Astrocyte of the hippocampus (primary cell): ENCODE data around the gene SEMA6B.
"Not testable (repeated sequence)": the region's sequence is repeated elsewhere in the genome, so short reads cannot be mapped to it uniquely, and the experiment has no call there.

Experiments
- DNase-seq: peaks from one replicate; pipeline ENCODE4 v3.0.0; 2011; ENCODE audit warnings: low read depth, low spot score

SEMA6B gene, protein sequence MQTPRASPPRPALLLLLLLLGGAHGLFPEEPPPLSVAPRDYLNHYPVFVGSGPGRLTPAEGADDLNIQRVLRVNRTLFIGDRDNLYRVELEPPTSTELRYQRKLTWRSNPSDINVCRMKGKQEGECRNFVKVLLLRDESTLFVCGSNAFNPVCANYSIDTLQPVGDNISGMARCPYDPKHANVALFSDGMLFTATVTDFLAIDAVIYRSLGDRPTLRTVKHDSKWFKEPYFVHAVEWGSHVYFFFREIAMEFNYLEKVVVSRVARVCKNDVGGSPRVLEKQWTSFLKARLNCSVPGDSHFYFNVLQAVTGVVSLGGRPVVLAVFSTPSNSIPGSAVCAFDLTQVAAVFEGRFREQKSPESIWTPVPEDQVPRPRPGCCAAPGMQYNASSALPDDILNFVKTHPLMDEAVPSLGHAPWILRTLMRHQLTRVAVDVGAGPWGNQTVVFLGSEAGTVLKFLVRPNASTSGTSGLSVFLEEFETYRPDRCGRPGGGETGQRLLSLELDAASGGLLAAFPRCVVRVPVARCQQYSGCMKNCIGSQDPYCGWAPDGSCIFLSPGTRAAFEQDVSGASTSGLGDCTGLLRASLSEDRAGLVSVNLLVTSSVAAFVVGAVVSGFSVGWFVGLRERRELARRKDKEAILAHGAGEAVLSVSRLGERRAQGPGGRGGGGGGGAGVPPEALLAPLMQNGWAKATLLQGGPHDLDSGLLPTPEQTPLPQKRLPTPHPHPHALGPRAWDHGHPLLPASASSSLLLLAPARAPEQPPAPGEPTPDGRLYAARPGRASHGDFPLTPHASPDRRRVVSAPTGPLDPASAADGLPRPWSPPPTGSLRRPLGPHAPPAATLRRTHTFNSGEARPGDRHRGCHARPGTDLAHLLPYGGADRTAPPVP

DNA sequence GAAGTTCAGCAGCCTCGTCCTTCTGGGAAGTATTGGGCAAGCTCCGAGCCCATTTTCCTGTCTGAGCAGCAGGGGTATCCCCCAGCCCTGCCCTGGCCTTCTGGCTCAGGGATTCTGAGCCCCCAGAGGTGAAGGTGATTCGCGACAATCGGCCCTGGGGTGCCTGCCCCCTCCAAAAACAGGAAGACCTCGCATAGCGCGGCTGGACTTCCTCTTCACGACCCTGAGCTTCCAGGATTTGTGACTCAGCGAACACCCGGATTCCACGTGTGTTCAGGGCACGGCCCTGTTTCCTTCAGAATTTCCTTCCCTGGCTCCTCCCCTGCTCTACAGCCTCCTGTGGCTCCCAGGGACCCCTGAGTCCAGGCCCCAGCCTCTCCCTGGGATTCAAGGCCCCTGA is at the start of gene SEMA6B:
Gene SEMA6B (minus strand): TSS at position 116 of the 400 bp plus-strand sequence. CDS start 1,227 bp downstream, outside the sequence.
- no peak for DNase-seq

DNA sequence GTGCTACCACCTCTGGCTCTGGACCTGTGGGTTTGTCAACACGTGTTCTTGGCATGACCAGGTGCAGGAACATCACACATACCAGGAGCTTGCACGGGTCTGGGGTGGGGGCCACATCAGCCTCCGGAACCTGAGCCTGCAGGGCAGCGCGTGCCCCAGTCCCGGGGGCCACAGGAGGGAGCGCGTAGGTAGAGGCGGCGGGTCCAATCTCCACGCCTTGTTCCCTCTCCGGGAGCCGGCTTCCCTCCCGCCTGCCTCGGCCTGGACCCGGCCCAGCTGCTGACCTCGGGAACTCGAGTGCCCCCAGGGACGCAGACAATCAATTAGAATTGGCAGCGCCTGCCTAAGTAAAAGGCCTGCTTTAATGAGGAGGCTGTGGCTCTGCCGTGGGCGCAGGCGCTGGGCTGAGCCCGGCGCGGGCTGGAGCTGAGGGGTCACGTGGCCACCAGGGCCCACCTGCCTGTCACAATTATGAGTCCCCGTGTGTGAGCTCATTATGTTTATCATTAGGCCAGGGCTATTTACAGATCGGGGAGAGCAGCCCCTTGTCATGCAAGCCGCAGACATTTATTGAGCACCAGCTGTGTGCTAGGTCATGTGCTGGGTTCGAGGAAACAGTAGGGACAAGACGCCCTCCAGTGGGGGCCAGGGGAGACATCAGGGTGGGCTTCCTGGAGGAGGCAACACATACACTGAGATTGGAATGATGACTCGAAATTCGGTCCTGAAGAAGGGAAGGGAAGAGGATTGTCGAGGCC is 47.6 kb upstream of the SEMA6B start:
- peak; percentile 57 for DNase-seq

DNA sequence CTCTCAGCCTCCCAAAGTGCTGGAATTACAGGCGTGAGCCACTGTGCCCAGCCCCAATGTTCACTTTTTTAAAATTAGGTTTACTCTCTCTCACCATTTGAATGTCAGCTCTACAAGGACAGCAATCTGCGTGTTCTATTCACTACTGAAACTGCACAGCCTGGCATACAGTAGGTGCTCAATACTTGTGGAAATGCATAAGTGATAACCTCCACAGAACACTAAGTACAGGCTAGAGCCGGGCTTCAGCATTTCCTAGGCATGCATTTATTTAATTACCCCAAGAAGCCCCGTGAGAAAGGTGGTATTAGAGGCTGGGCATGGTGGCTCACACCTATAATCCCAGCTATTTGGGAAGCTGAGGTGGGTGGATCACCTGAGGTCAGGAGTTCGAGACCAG is 46.7 kb upstream of the SEMA6B start:
- DNase-seq = no peak

DNA sequence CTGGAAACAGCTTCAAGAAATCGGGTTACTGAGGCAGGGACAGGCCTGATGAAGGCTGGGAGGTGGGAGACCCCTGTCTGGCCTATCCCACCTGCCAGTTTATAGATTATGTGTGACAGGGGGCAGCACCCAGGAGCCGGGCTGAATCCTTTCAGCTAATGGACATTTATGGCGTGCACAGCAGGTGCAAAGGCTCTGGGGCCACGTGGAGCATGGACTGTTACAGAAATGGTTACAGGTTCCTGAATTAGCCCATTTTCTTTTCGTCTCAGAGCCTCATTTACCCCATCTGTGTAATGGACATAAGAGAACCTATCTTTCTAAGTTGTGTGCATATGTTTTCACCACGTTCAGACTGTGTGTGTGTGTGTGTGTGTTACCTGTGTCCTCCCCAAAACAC is 45.4 kb upstream of the SEMA6B start:
- DNase-seq = no peak

DNA sequence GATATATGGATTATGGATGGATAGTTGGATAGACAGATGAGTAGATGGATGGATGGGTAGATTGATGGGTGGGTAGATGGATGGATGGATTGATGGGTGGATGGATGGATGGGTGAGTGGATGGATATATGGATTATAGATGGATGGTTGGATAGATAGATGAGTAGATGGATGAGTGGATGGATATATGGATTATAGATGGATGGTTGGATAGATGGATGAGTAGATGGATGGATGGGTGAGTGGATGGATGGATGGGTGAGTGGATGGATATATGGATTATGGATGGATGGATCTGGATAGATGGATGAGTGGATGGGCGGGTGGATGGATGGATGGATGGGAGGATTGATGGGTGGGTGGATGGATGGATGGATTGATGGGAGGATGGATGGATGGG is 43.4 kb upstream of the SEMA6B start:
- DNase-seq = no peak

DNA sequence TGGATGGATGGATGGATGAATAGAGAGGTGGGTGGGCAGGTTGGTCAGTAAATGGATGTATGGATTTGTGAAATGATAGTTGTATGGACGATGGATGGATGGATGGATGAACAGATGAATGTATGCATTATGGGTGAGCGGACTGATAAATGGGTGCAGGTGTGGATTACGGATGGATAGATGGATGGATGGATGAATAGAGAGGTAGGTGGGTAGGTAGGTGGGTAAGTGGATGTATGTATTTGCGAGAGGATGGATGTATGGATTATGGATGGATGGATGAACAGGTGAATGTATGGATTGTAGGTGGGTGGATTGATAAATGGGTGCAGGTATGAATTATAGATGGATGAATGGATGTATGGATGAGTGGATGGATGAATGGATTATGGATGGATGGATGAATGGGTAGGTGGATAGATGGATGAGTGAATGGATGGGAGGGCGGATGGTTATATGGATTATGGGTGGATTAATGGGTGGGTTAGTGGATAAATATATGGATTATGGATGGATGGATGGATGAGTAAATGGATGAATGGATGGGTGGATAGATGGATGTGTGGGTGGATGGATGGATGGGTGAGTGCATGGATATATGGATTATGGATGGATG is 42.8 kb upstream of the SEMA6B start:
- DNase-seq = no peak

DNA sequence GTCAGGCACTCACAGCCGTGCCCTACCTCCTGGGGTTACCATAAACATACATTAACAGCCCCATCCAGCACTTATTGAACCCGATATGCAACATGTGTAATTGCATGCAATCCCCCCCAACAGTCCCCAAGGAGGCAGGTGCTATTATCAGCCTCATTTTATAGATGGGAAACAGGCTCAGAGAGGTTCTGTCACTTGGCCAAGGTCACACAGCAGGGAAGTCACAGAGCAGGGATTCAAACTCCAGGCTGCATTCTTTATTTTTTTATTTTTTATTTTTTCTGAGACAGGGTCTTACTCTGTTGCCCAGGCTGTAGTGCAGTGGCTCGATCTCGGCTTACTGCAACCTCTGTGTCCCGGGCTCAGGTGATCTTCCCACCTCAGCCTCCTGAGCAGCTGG is 41.4 kb upstream of the SEMA6B start:
- no peak for DNase-seq

DNA sequence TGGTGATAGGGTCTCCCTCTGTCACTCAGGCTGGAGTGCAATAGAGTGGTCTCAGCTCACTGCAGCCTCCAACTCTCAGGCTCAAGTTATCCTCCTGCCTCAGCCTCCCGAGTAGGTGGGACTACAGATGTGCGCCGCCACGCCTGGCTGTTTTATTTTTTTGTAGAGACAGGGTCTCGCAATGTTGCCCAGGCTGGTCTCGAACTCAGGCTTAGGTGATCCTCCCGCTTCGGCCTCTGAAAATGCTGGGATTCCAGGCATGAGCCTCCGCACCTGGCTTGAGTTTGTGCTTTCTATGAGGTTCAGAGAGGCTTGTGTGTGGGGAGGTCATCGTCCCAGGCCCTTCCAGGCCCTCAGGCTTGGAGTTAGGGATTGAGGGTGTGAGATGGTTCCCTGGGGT is 40.6 kb upstream of the SEMA6B start:
- no peak for DNase-seq

DNA sequence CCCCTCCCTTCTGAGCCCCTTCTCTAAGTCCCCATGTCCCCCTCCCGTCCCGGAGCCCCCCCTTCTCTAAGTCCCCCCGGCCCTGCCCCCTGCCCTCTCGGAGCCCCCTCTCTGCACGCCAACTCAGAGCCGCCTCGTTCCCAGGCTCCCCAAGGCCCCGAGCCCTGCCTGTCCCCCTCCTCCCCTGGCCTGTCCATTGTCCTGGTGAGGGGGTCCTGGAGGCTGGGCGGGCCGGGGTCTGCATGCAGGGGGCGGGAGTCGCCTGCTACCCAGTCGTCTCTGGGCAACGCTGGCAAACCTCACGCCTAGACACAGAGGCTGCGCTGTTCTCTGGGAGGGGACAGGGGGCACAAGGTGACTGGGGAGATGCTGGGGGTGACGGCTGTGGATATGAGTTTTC is 39.2 kb upstream of the SEMA6B start:
- no peak for DNase-seq

DNA sequence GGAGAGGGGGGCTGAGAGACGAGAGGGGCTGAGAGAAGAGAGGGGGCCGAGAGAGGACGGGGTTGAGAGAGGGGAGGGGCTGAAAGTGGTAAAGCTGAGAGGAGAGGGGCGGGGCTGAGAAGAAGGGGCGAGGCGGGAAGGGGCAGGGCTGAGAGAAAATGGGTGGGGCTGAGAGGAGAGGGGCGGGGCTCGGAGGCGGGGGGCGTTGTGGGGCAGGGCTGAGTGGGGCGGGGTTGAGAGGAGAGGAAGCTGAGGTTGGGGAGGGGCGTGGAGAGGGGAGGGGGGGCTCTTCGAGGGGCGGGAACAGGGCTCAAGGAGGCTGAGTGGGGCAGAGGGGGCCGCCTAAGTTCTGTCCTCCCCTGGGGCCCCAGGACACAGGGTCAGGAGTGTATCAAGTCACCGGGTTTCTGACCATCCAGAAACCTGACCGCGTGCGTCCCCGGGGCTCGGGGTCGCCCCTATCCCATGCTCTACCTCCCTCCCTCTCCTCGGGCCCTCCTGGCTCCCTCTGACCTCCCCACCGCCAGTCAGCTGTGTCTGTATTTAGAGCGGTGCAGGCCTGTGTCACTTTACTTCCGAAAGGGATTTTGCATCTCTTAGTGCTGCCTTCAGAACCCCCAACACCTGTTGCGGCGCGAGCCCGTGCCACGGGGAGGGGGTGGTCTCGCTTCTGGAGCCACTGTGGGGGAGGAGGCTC is 38.6 kb upstream of the SEMA6B start:
- peak; percentile 50 for DNase-seq

DNA sequence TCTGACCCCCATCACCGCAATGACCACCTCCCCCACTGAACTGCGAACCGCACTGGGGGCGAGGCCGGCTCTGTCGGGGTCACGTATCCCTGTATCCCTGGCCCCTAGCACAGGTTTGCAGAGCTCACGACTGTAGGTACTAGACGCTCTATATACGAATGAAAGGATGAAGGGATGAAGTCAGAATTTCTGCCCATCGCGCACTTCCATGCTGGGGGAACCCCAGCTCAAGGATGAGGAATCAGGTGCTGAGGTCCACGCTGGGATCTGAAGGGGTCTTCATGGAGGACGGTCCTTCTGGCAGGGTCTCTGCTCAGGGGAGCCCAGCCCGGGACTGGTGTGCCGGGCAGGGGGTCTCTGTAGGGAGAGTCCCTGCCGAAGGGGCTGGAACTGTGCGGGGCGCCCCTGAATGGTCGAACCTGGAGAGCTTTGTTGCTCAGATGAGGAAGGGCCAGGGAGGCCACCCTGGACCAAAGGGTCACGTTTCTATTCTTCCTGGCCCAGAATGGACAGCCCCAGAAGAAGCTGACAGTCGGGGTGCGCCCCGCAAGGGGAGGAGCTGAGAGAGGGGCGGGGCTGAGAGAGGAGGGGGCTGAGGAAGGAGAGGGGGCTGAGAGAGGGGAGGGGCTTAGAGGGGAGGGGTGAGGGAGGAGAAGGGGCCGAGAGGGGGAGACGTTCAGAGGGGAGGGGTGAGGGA is 37.9 kb upstream of the SEMA6B start:
- DNase-seq = no peak

DNA sequence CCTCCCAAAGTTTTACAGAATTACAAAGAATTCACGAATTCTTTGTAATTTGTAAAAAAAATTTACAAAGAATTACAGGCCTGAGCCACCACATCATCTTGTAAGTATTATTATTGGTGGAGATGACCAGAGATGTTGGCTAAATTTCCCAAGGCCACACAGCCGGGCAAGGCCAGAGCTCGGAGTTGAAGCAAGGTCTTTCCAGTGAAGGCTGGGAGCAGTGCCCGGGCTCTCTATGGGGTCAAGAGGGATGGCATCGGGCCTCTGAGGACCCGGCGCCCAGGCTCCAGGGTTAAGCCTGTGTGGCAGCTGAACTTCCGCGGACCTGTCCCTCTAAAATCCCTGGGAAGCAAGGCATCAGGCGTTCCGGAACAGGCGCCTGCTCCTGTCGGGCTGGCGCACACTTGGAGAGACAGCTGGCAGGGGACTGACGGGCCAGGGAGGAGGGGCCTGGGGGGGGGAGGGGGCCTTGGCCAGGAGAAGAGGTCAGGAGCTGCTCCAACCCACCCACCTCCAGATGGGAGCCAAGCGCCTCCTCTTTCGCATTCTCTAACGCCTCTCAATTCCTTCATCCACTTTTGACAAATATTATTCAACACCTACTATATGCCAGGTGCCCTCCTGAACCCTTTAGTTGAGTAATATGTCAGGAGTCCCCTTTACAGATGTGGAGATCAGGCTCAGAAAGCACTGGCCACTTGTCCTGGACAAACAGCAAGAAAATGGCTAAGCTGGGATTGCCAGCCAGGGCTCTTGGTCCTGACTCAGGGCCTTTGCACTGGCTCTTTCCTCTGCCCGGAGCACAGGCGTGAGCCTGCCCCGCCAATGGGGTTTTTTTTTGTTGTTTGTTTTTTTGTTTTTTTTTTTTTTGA is 36.8 kb upstream of the SEMA6B start:
- no peak for DNase-seq

DNA sequence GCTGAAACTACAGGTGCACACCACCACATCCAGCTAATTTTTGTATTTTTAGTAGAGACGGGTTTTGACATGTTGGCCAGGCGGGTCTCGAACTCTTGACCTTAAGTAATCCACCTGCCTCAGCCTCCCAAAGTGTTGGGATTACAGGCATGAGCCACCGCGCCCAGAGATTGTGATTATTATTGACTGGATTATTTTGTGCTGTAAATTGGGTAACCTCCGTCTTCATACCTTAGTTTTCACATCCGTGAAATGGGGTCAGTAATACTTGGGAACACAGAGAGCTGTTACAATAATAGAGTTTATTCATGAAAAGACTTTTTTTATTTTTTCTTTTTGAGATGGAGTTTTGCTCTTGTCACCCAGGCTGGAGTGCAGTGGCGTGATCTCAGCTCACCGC is 35.7 kb upstream of the SEMA6B start:
- DNase-seq = not testable (repeated sequence)

DNA sequence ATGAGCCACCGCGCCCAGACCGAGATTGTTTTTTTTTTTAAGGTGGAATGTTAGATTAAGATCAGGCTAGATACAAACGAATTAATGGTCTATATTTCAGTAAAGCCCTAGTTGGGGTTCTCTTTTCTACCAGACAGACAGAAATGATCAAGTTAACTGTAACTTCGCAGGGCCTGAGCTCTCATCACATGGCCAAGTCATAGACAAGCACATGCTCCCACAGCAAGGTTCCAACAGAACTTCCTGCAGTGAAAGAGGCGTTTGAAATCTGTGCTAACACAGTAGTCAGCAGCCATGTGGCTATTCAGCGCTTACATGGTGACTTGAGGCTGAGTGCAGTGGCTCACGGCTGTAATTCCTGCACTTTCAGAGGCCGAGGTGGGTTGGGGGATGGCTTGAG is 34.7 kb upstream of the SEMA6B start:
- DNase-seq = no peak

DNA sequence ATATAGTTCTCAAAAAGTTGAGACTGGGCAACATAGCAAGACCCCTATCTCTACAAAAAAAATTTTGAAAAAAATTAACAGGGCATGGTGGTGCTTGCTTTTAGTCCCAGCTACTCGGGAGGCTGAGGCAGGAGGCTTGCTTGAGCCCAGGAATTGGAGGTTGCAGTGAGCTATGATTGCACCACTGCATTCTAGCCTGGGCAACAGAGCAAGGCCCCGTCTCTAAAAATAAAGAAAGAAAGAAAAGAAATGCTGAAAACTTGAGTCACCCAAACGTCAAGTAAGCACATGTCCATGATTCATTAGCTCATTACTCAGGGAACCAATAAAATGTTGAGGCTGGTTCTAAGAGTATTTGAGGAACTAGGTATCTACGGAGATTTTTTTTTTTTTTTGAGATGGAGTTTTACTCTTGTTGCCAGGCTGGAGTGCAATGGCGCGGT is 33.9 kb upstream of the SEMA6B start:
- DNase-seq = no peak

DNA sequence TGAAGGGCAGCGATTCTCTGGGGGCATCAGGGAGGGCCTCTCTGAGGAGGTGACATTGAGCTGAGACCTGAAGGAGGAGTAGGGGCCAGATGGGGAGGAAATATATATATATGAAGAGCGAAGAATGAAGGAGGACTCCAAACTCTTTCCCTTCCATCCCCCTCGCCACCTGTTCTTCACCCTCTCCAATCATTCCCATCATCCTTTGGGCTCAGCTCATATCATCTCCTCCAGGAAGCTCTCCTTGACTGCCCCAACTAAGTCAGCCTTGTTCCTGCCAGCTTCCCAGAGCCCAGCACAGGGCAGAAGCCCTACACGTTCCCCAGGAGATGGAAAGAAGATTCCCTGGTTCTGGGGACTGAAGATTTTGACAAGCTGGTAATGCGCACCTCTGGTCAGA is 33.0 kb upstream of the SEMA6B start:
- DNase-seq = no peak

DNA sequence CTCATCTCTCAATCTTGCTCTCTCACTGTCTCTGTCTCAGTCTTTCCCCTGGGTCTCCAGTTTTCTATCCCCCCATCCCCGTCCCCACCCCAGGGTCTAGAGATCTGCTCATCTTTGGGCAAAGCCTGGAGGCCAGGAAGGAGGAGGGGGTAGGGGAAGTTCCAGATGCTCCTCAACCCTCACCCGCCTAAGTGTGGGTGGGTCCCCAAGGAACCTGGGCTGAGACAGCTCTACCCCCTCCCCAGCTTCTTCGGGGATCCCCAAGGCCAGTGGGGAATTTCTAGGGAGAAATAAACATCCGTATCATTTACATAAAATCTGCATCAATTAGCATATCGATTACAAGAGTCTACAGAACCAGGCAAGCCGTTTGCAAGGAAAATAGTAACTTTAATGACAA is 31.8 kb upstream of the SEMA6B start:
- no peak for DNase-seq

DNA sequence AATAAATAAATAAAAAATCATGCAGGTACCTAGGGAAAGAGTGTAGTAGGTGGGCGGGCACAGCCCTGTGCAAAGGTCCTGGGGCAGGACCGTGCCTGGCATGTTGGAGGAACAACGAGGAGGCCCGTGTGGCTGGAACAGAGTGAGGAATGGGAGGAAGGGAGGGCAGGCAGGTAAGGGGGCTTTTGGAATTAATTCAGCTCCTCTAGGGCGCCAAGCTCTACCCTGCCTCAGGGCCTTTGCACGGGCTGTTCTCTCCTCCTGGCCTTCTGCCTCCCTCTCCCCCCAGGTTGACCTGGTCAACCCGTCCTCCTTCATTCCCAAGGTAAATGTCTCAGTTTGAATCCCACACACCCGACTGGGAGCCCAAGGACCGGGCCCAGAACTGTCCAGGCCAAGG is 31.1 kb upstream of the SEMA6B start:
- DNase-seq = no peak
